Medulla oblongata (tissue), 1 donor: ENCODE data around the gene CNTNAP2.

Experiments
- DNase-seq: peaks from one replicate; pipeline ENCODE4 v3.0.0-alpha.2; 2015; ENCODE audit errors: extremely low spot score

Gene CNTNAP2

DNA sequence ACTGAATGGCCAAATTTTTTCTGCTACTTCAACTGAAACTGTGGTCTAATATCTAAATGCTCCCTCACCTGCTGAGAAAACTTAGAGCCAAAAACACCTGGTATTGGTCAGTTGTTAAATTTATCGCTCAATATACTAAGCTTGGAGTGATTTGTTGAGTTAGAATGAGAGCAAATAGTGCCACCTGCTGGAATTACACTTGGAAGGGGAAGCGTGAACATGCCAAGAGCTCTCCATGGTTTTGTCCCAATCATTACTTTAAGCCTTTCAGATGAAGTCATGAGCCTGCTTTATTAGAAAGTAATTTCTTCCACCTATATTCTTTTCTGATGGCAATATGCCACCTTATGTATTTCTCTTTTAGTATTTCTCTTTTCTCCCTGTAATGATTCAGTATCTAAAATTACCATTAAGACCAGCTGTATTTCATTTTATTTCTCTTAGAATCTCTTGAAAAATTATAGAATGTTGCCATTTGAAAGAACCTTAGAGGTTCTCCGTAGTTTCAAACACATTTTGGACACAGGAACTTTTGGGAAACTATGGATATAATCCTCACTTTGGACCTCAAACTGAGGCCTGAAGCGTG lies 2026.2 kb downstream of the CNTNAP2 start:
- peak; percentile 86 for DNase-seq

DNA sequence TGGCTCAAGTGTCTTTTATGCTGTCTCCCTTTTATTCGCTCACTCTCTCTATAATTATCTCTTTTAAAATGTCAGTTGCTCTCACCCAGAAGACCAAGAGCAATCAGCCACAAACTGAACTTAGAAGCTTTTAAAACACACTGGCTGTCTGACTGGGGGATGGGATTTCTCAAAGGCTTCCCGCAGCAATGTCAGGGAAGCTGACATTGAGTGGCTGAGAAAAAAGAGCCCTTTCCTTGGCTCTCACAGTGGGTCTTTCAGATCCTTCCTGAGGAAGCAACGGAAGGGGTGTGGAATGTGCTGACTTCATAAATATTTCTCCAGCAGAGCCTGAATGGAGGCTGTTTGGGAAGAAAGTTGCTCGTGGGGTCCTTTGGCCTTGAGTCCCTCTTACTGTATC lies 2028.2 kb downstream of the CNTNAP2 start:
- no peak for DNase-seq

DNA sequence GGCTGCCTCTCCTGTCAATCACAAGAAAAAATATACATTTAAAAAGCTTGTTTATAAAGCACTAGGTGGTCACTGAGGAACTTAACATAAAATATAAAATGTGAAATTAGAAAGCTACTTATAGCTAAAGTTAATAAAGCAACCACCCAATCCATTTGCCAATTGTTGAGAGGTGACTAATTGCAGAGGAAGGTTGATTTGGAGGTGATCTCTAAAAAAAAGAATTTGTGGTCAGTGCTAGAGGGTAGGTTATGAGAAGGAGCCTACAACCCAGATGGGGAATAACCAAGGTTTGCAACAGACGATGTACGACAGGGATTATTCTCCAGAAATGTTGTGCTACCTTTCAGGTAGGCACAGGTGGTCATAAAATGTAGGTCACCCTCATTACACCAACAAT lies 2029.7 kb downstream of the CNTNAP2 start:
- DNase-seq: no peak

DNA sequence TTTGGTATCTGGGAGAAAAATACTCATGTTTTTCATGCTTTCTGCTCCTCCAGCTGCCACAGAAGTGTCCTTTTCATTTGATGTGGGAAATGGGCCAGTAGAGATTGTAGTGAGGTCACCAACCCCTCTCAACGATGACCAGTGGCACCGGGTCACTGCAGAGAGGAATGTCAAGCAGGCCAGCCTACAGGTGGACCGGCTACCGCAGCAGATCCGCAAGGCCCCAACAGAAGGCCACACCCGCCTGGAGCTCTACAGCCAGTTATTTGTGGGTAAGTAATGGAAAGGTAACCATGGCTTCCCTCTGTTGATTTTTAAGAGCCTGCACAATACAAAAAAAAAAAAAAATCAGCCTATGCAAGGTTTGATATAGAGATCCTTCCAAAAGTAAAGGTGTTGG lies 2030.8 kb downstream of the CNTNAP2 start:
- no peak for DNase-seq

DNA sequence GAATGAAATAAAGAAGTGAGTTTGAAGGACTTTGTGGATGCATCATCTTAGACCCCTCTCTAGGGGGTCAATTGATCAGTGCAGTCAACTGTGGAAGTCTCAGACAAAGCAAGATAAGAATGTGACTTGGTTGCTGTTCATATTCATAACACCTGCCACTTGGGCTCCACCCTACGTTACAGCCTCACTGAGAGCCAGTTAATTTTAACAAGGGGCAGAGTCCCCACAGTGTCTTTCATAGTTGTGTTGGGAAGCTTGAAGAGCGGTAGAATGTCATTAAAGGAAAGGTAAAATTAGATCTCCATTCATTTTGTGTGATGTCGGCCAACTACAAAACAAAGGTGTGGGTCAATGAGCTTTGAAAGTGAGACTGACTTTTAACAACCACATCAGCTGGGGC lies 2031.9 kb downstream of the CNTNAP2 start:
- no peak for DNase-seq

DNA sequence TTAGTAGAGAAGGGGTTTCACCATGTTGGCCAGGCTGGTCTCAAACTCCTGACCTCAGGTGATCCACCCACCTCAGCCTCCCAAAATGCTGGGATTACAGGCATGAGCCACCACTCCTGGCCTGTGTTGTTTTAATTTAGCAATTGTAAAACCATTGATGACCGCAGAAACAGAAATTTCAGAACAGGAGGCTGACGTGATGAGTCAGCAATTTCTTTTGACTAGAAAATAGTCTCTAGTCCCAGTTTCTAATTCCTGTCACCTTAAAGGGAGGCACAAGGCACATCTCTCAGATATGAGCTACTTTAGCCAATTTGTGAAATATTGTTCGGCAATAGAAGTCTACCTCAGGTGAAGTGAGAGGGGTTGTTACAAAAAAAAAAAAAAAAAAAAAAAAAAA lies 2033.1 kb downstream of the CNTNAP2 start:
- DNase-seq: no peak

DNA sequence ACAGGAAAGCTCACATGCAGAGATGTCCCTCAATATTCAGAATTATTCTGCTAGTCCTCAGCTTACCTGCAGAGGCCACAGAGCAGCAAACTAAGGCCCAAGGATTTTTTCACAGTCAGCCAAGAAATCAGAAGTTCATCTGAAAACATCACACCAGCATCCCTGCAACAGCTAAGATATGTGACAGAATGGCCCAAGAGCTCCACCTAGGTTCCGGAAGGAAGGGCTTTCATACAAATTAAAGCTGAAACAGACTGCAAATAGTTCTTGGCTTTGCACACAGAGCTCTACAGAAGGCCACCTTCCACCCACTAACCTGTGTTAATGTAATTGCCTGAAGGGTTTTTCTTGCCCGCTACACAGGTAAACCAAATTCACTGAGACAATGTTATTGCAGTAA lies 2035.2 kb downstream of the CNTNAP2 start:
- no peak for DNase-seq

DNA sequence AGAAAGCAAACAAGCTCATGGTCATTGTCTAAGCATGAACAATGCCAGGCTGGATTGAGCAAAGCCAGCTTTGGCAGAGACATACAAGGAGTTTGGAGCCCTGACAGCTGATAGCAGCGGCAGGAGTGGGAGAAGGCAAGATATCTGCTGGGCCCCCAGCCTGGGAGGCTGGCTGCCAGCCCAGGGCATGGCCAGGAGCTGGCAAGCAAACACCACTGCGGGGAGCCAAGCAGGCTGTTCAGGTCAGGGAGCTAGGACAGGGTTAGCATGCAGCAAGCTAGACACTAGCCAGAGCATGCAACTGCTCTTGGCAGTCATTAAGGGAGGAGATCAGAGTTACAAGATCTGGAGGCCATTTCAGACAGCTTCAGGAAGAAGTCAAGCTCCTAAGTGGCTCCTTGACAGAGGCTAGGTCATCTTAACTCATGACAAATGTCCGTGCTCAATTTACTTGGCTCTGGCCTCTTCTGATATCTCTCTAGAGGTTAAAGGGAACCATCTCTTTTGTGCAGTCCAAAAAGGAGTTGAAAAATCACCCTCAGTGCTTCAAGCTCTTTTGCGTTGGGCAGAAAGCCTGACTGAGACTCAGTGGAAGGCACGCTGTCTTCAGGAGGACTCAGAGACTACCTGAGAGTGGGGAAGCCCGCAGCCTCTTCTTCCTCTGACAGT lies 2037.1 kb downstream of the CNTNAP2 start:
- no peak for DNase-seq

DNA sequence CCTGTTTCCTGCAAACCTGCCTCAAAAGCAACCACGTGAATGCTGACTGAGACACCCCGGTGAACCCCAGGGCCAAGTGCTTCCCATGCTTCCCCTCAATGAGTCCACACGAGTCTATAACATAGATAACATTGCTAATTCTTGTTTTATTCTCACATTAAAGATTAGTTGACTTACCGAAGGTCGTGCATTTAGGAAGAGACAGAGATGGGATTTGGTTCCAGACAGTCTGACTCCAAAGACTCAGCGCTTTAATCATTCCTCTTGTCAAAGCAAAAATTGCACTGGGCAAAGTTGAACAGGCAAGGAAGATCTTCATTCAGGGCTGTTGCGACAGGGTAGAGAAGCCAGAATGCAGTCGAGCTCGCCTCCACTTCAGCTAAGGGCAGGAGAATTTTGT lies 2038.4 kb downstream of the CNTNAP2 start:
- DNase-seq: no peak

DNA sequence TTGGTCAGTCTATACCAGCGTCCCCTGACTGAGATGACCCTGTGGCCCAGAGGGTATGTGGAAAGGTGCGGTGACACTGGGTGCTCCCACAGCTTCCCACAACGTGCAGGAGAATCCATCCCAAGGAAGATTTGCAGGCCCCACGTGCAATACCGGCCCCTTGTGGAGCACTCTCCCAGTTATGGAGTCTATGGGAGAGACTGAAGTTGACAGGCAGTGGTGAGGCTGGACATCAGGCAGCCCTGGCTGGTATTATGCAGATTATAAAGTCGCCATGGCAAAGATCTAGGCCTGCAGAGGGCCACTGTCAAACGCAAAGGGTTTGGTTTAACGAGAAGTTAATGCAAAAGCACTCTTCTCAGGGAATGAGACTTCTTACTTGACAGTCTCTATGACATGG lies 2039.2 kb downstream of the CNTNAP2 start:
- DNase-seq: no peak

DNA sequence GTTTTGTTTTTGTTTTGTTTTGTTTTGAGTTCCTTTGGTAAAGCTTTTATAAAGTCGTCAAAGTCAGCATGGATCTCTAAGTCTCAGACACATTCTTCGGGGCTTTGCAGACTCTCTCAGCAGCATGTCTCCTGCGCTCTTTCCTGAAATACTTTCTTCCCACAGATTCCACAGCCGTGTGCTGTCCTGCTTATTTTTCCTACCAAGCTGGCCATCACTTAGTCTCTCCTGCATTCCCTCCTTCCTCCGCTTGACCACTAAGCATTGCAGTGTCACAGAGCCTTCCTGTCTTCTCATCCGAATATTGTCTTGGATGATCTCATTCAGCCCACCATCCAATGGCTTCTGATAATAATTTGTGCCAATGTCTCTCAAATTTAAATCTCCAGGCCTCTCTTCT lies 2039.6 kb downstream of the CNTNAP2 start:
- no peak for DNase-seq

DNA sequence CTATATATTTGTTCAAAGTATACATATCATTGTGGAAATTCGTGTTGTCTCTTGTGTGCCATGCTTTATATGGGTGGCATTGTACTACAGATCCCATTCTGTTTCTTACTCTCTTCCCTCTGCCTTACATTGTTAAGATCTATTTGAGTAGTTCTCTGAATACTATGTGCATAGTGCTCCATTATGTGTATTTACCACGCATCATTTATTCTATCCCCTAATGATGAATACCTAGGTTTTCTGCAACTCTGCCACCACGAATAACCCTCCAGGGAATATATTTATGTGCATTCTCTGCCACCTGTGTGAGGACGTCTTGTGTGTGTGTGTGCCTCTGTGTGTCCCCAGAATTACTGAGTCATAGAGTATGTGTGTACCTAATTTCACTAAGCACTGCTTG lies 2042.7 kb downstream of the CNTNAP2 start:
- no peak for DNase-seq

DNA sequence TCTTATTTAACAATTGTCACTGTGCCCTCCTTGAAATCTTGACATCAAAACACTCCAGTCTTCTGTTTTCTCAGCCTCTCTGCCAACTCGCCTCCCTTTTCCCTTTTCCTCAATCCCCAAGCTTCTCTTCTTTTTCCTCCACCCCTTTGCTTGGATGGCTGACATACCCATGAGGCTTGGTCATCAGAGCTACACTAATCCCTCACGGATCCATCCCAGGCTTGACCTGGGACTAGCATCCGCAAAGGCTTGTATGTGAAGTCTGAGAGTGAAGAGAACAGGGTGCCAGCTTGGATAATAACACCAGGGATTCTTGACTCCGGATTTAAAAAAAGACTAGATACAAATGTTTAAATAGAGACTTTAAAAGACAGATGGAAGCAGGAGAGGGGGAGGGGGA lies 2045.2 kb downstream of the CNTNAP2 start:
- no peak for DNase-seq

DNA sequence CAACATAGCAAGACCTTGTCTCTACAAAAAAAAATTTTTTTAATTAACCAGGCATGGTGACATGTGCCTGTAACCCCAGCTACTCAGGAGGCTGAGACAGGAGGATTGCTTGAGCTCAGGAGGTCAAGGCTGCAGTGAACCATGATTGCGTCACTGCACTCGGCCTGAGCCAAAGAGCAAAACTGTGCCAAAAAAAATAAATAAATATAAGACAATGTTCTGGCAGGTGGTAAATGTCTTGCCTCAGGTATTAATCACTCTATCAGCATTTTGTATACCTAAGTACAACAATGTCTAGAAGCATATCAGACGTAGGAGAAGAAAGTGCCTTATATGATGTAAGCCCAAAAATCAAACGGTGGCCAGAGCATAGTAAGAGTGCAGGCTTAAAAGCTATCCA lies 2046.2 kb downstream of the CNTNAP2 start:
- no peak for DNase-seq

DNA sequence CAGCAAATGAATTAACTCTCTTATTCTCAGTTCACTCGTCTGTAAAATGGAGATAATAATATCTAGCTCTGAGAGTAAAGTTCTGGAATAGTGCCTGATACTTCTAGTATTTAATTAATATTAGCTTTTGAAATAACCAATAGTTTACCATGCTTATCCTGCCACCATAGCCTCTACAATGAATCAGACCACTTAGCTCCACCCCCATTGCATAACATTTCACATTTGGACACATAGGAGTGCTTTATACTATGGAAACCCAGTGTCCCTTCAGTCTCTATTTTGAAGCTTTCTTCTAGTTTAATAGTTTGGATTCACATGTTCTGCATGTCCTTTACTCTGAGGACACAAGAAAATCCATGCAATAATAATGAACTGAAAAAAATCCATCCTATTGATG lies 2046.6 kb downstream of the CNTNAP2 start:
- DNase-seq: no peak

DNA sequence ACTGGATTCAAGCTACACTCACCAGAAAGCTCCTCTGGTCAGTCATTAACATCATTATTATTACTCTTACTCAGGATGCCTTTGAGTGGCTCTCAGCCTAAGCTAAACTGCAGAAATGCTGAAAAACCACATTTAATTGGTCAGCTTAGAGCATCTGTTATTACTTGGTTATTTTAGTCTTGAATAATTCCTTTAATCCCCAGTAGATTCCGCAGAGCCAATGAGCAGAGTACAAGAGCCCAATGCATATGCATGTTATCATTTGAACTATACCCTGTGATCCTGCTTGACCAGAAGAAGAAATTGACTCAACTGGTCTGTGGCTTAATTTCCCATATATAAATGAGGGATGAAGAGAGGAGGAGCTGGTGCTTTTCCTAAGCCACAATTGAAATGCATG lies 2056.3 kb downstream of the CNTNAP2 start:
- no peak for DNase-seq

DNA sequence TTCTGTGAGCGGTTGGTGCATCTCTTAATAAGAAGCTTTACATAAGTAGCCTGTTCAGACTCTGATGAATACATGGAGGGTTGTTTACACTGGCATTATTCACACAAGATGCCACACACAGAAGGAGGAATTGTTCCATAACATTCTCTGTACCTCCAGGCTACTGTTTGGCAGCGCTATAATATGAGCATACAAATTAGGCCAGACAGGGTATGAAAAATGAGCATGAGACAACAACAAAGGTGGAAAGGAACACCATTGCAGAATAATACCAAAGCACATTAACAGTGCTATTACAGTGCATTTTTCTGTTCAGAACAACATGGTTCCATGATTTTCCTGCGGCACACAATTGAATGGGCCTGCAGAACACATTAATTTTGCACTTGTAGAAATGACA lies 2056.8 kb downstream of the CNTNAP2 start:
- peak; percentile 27 for DNase-seq

DNA sequence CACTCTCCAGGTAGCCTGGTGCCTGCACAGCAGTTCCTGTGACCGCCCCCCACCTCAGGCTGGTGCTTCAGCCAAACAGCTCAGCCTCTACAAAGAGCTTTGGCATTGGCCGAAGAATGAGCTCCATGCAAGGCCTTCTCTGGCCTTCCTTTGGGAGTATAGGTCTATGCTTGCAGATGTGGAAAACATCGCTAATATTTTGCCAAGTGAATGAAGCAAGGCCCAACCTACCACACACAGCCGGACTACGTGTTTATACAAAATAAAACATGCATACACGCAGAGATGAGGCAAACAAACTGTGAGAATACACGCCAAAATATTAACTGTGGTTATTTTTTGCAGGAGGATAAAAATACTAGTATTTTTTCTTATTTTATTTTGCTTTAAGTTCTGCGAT lies 2057.8 kb downstream of the CNTNAP2 start:
- no peak for DNase-seq

DNA sequence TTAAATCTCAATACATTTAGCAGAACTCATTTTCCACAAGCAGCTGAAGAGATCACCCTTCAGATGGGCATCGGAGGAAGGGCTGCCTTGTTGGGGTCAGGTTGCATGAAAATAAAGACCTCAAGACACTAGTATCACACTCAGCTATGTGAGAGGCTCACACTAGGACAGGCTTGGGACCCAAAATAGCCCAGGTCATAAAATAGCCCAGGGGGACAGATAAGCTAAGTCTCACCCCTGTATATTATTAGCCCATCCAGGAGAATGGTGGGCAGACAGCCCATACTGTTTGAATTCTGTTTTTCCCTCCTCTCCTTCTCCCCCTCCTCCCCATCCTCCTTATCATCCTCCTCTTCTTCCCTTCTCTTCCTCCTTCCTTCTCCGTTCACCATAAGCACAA lies 2058.9 kb downstream of the CNTNAP2 start:
- DNase-seq: no peak

DNA sequence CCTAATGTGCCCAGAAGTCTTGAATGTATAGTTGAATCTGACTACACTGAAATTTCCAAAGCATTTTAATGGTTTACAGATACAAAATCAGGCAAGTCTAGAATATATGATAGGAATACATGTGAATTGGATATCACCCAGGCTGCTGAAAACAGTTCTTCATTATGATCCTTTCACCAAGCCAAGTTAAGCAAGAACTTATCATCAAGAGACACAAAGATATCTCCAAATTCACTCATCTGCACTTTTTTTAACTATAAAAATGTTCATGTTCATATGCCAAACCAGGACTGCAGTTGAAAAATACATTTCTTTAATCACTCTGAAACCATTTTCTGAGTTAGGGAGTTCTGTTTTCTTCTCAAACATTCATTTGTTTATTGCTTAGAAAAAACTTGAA lies 2061.4 kb downstream of the CNTNAP2 start:
- no peak for DNase-seq

DNA sequence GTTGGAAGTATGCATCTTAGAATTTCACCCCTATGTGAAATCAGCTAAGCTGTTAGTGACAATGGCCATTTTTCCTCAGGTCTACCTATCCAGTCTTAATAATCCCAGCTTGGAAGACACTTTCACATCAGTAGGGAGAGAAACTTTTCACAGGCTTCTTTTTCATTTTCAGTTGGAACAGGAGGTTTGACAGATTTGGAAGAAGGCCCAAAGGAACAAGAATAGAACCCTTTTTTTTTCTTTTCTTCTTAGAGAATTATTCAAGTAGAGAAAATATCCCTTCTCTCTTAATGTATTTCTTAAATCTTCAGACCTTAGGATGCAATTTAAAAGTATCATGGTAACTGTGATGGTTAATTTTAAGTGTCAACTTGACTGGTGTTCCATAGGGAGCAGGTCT lies 2063.5 kb downstream of the CNTNAP2 start:
- no peak for DNase-seq

DNA sequence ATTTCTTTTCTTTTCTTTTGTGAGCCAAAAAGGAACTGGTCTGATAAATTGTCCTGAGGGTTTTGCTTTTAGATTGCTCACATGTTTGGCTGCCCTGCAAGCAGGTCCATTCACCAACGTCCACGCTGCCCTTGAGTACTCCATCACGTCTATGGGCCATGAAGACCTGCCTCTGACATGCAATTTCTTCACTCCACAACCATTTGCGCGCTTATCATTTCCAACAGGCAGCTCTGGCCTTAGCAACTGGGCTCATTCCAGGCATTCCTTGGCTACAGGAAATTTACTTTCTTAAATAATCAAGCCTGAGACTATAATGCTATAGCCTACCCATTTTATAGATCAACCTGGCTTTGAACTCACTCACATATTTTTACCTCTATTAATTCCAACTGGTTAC lies 2065.7 kb downstream of the CNTNAP2 start:
- DNase-seq: no peak

DNA sequence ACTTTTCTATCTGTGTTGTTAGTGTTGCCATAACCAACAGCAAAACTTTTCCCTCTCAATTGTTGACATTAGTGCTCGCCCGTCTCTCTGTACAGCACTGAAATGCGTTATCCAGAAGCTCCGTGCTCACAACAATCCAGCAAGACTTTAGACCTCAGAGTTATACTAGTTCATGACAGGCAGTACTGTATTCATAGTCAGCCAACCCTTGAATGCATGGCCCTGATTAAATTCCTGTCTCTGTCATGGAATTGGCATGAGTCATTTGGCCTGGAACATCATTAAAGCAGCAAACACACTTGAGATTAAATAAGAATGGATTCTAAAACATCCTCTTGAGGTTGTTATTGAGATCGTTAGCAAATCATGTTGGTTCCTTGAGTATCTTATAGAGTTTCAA lies 2068.4 kb downstream of the CNTNAP2 start:
- DNase-seq: no peak

DNA sequence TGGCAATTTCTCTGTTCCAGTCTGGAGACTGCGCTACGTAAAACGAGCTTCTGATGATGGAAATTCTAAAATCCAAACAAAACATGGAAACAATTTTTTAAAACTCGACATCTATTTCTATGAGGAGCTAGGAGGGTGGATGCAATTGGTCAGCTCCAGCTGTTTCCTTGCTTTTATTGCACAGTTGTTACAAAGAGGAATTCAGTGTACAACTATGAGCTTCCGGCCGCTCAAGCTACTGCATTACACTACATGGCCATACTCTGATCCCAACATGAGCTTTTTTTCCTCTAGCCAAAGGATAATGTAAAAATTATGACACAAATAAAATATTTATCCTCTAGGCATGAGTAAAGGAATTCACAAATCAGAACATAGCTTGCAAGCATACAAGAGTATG lies 2070.9 kb downstream of the CNTNAP2 start:
- no peak for DNase-seq
